Psoas muscle (tissue), 8 donors: ENCODE results near the gene RTP5. TPM values are rescaled to one million over a fixed set of nuclear protein-coding genes. Genes with fewer than 3 reads are reported as not detected.

ENCODE experiments used
- ATAC-seq, 4 donors: fragments of 200-7000 bp; cut with Tn5 transposase; one replicate each; pipeline ENCODE4 v1.9.1; 2020; ENCODE audit warnings: moderate library complexity in 3 of 4, mild to moderate bottlenecking in 2 of 4
- DNase-seq, 2 donors: peaks; one replicate each; pipeline ENCODE4 v3.0.0-alpha.2; 2020
- H3K27ac ChIP-seq: fragments of 200-600 bp; one replicate; pipeline ENCODE4 v1.8.0; 2022
- H3K27me3 ChIP-seq, 3 donors: fragments of 200-600 bp in 1 of 3; one replicate each; pipeline versions ENCODE4 v1.6.1 to v1.8.0; 2013 to 2022; ENCODE audit warnings: low read length in 2 of 3, mild to moderate bottlenecking in 2 of 3, moderate library complexity in 1 of 3; ENCODE audit not compliant: insufficient read depth in 3 of 3
- H3K36me3 ChIP-seq, 2 donors: fragments of 200-600 bp in 1 of 2; one replicate each; pipeline versions ENCODE4 v1.6.1 to v1.8.0; 2013 to 2022; ENCODE audit warnings: low read depth in 1 of 2, mild to moderate bottlenecking in 1 of 2, moderate library complexity in 1 of 2; ENCODE audit not compliant: insufficient read depth in 1 of 2
- H3K4me1 ChIP-seq: fragments of 200-600 bp; one replicate; pipeline ENCODE4 v1.8.0; 2022
- H3K4me3 ChIP-seq: fragments of 200-600 bp; one replicate; pipeline ENCODE4 v1.8.0; 2022; ENCODE audit warnings: mild to moderate bottlenecking
- H3K9me3 ChIP-seq: fragments of 200-600 bp; one replicate; pipeline ENCODE4 v1.8.0; 2022
- CTCF ChIP-seq: fragments of 200-600 bp; IDR thresholded peaks from one replicate; pipeline ENCODE4 v1.8.0; 2022; ENCODE audit warnings: antibody characterized with exemption
- WGBS, 3 donors: extraction: QIAGEN DNeasy Blood & Tissue Kit; methylation state at CpG; one replicate each; pipeline versions ENCODE4 v1.1.6 to v1.1.7; 2013; 5-methylcytosine and 5-hydroxymethylcytosine counted together
- intact Hi-C, 2 donors: fragments of 100-400 bp; cut with DNase I; formaldehyde crosslinking; loops; one replicate each; pipeline versions ENCODE4 v1.11.0 to v1.14.2; 2022
- polyA plus RNA-seq, 3 donors: library from polyadenylated mRNA; stranded (reverse); fragments of 200-250 nt; gene quantifications; one replicate each; pipeline ENCODE4 v1.2.3, GENCODE V29; 2013
- total RNA-seq, 4 donors: library from RNA; stranded (reverse); fragmentation: NEBNext Ultra II Directional in 2 of 4; extraction: Animal tissue kit (Norgen Biotek cat#: 25700) in 2 of 4; gene quantifications; one replicate each; pipeline versions ENCODE4 v1.2.1 to v1.2.4, GENCODE V29; 2021 to 2023
- donor health status: healthy with polysubstance abuse.
- donor health status: DM: no; HTN: no; CAD: no; lungs with moderate emphysema.
- donor health status: Bipolar disorder and iron deficiency.
- donor health status: healthy.
- donor health status: DM: yes; HTN: yes; CAD: no.
- donor health status: DM: no; HTN: no; CAD: no.
- donor health status: DM: no; HTN: no; CAD: no.
- donor health status: DM: yes; HTN: yes; CAD: no.

RTP5 gene
- total and polyA plus RNA-seq, 7 donors: 0.01 TPM; not detected in 6

GRCh38 chr2:241841181-241842066 is 28.1 kb upstream of the RTP5 start:
- H3K4me3 ChIP-seq: no peak overlapping the region
- H3K27ac ChIP-seq: no peak overlapping the region
- 63 to 70% (median 68%) methylated on average over 28 of the region's 28 CpGs for WGBS, 3 donors
- TF ChIP-seq CTCF: no peak
- intact Hi-C loops: loop anchor here in 1 of 2 donors (2.0 kb wide), 1 partner anchor 19 kb away; no protein-coding TSS in a partner anchor
- ATAC-seq (peak in 2 of 4 donors; percentile 31 to 44), DNase-seq (no peak)
- H3K4me1 ChIP-seq: no peaks in the 10 kb centered on the region
- no peaks in the 10 kb centered on the region for H3K36me3 ChIP-seq
- no peaks in the 10 kb centered on the region for H3K9me3 ChIP-seq
- H3K27me3 ChIP-seq: peaks cover 0 to 11% (median 0%) of the 10 kb centered on the region in 3 donors

- 73 to 84% (median 75%) methylated on average over 11 of the region's 11 CpGs for WGBS, 3 donors
- ATAC-seq (no peak), DNase-seq (no peak)
- intact Hi-C loops: loop anchor here in 1 of 2 donors (2.0 kb wide), 1 partner anchor 19 kb away; no protein-coding TSS in a partner anchor
- Histone ChIP-seq H3K36me3 (no peaks in the 10 kb centered on the region), H3K27me3 (peaks cover 0 to 10% (median 0%) of the 10 kb centered on the region in 3 donors), H3K9me3 (no peaks in the 10 kb centered on the region), H3K27ac (no peak overlapping the region), H3K4me1 (no peaks in the 10 kb centered on the region), H3K4me3 (no peak overlapping the region)
- TF ChIP-seq CTCF: no peak
Measured at GRCh38 chr2:241842067-241842415, 27.5 kb upstream of the RTP5 start.

DNA sequence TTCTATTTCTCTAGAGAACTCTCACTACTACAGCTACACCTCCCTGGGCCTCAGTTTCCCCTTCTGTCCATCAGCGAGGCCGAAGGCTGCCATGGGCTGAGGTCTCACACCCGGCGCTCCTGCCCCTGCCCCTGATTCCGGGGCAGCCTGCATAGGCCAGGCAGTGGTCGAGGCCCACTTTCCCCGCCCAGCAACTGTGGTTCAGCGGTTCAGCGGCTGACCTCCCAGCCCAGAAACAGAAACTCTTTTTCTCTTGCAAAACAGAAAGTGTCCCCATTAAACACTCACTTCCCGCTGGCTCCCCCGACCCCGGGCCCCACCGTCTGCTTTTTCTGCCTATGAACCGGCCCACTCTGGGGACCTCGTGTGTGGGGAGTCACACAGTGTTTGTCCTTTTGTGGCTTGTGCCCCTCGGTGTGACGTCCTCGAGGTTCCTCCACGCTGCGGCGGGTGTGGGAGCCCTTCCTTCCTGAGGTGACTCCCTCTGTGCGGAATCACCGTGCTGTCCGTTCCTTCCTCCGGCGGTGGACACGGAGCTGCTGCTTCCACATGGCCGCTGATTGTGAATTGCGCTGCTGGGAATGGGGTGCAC is 26.8 kb upstream of the RTP5 start:
- H3K9me3 ChIP-seq: no peaks in the 10 kb centered on the region
- intact Hi-C loops: loop anchor here in 1 of 2 donors (2.0 kb wide), 1 partner anchor 20 kb away; no protein-coding TSS in a partner anchor
- peak; percentile 49 to 65 for DNase-seq
- H3K27ac ChIP-seq: peak overlapping the region; percentile 9
- H3K4me3 ChIP-seq: peak overlapping the region; percentile 5
- 65 to 74% (median 72%) methylated on average over 29 of the region's 29 CpGs for WGBS, 3 donors
- TF ChIP-seq CTCF: no peak
- no peaks in the 10 kb centered on the region for H3K4me1 ChIP-seq
- H3K36me3 ChIP-seq: no peaks in the 10 kb centered on the region
- peaks cover 0 to 3% (median 0%) of the 10 kb centered on the region in 3 donors for H3K27me3 ChIP-seq
- peak in 2 of 4 donors; percentile 20 to 32 for ATAC-seq

GRCh38 chr2:241843321-241844065 is 26.0 kb upstream of the RTP5 start:
- ATAC-seq: peak in 2 of 4 donors; percentile 13 to 25
- Histone ChIP-seq H3K27ac (peak overlapping the region; percentile 9), H3K4me3 (peak overlapping the region; percentile 5)

More at GRCh38 chr2:241843321-241844065, 26.0 kb upstream of the RTP5 start:
- H3K36me3 ChIP-seq: no peaks in the 10 kb centered on the region
- 49 to 78% (median 75%) methylated on average over 30 to 52 of the region's 52 CpGs for WGBS, 3 donors
- no peaks in the 10 kb centered on the region for H3K9me3 ChIP-seq
- H3K4me1 ChIP-seq: no peaks in the 10 kb centered on the region
- H3K27me3 ChIP-seq: no peaks in the 10 kb centered on the region
- peak; percentile 16 to 54 for DNase-seq
- intact Hi-C loops: loop anchor here in 1 of 2 donors (2.0 kb wide), 1 partner anchor 21 kb away; no protein-coding TSS in a partner anchor
- no peak for TF ChIP-seq CTCF
